SK-MEL-5 (cell line): Measurements from ENCODE around the gene MORC1. TPM values are rescaled to one million over a fixed set of nuclear protein-coding genes. Genes with fewer than 3 reads are reported as not detected.
"Not testable (repeated sequence)": the region's sequence is repeated elsewhere in the genome, so short reads cannot be mapped to it uniquely, and the experiment has no call there.

Source experiments
- DNase-seq: peaks from one replicate; pipeline ENCODE4 v3.0.0-alpha.2; 2016; ENCODE audit warnings: low read depth, low spot score
- in situ Hi-C: cut with HindIII; loops from 2 replicates; pipeline ENCODE4 v1.10.0; 2016; ENCODE audit warnings: low sequenced_read_pairs, high pct_unique_total_duplicates, low pct_unique_long_range_greater_than_20kb
- polyA plus RNA-seq, 2 experiments: library from polyadenylated mRNA; depleted of rRNA; stranded (reverse); fragments of >200 nt; gene quantifications; 2 replicates each; pipeline ENCODE4 v1.2.3, GENCODE V29; 2015
- total RNA-seq: library from RNA; depleted of rRNA; stranded (reverse); fragments of >200 nt; shearing (Covaris generic); gene quantifications from 2 replicates; pipeline ENCODE4 v1.2.3, GENCODE V29; 2014; rRNA removed

The MORC1 gene, protein sequence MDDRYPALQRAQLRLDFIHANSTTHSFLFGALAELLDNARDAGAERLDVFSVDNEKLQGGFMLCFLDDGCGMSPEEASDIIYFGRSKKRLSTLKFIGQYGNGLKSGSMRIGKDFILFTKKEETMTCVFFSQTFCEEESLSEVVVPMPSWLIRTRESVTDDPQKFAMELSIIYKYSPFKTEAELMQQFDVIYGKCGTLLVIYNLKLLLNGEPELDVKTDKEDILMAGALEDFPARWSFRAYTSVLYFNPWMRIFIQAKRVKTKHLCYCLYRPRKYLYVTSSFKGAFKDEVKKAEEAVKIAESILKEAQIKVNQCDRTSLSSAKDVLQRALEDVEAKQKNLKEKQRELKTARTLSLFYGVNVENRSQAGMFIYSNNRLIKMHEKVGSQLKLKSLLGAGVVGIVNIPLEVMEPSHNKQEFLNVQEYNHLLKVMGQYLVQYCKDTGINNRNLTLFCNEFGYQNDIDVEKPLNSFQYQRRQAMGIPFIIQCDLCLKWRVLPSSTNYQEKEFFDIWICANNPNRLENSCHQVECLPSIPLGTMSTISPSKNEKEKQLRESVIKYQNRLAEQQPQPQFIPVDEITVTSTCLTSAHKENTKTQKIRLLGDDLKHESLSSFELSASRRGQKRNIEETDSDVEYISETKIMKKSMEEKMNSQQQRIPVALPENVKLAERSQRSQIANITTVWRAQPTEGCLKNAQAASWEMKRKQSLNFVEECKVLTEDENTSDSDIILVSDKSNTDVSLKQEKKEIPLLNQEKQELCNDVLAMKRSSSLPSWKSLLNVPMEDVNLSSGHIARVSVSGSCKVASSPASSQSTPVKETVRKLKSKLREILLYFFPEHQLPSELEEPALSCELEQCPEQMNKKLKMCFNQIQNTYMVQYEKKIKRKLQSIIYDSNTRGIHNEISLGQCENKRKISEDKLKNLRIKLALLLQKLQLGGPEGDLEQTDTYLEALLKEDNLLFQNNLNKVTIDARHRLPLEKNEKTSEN
- total RNA-seq = 0.11 TPM in 1 of 2 replicates, not detected in the other
- 0.05 TPM in 1 of 2 replicates, not detected in the other for polyA plus RNA-seq (2015; cell fraction: cytosol; rRNA removed)
- 0.41 and 0.57 TPM in 2 replicates for polyA plus RNA-seq (2015; cell fraction: nucleus; rRNA removed)

- DNase-seq = no peak
- in situ Hi-C loops = no loop called here
Measured at GRCh38 chr3:109117939-109118338, at the start of gene MORC1. Gene MORC1, minus strand, starts transcription at chr3:109118134. Its CDS starts 75 bp downstream, at chr3:109118059.

- no peak for DNase-seq
- in situ Hi-C loops = no loop called here
Measured at GRCh38 chr3:109165905-109166304, 48.0 kb upstream of the MORC1 start.

- in situ Hi-C loops = no loop called here
- no peak for DNase-seq
Measured at GRCh38 chr3:109161487-109162123, 43.7 kb upstream of the MORC1 start.

- in situ Hi-C loops = no loop called here
- DNase-seq = no peak
Measured at GRCh38 chr3:109155828-109156227, 37.9 kb upstream of the MORC1 start.

- no peak for DNase-seq
- in situ Hi-C loops = no loop called here
Measured at GRCh38 chr3:109154979-109155378, 37.0 kb upstream of the MORC1 start.

- DNase-seq = no peak
- in situ Hi-C loops = no loop called here
Measured at GRCh38 chr3:109152320-109152719, 34.4 kb upstream of the MORC1 start.

DNA sequence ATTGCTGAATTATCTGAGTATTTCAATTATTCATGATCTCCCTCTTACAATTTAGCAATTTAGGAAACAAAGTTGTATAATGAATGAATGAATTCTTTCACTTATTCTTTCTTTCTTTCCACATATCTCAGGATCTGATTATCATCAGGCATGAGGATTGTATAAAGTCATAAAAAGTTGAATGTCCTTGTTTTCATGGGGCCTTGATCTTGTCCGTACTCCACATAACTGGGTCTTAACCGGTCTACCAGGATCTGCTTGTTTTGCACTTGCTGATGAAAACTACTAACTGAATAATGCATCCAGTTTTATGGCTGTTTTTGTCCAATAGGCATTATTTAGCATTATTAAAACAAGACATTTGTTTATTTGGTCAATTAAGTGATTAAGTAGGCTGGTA, 31.1 kb upstream of the MORC1 start:
- DNase-seq = no peak
- in situ Hi-C loops = no loop called here

DNA sequence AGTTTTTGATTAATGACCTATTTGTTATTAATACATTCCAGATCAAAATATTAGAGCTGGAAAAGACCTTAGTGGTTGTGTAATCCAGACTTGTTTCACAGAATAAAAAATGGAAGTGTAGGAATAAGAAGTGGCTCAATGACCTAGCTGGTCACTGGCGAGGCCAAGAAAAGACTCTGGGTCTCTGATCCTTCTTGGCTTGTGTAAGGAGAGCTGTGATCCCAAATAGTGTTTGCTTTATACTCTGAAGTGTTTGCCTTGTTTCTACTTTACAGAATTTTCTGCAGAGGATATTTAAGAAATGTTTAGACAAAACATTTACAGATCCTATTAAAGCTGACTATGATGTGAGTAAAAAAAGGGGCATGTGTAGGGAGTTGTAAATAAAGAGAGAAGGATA, 25.7 kb upstream of the MORC1 start:
- in situ Hi-C loops = no loop called here
- DNase-seq = no peak

- in situ Hi-C loops = no loop called here
- no peak for DNase-seq
Measured at GRCh38 chr3:109140318-109140717, 22.4 kb upstream of the MORC1 start.

GRCh38 chr3:109137761-109138160, 19.8 kb upstream of the MORC1 start:
- no peak for DNase-seq
- in situ Hi-C loops = no loop called here

- no peak for DNase-seq
- in situ Hi-C loops = no loop called here
Measured at GRCh38 chr3:109136523-109136922, 18.6 kb upstream of the MORC1 start, which contains the start of gene C3orf85. Gene C3orf85, plus strand, starts transcription at chr3:109136719. Its CDS starts 129 bp downstream, at chr3:109136848.

DNA sequence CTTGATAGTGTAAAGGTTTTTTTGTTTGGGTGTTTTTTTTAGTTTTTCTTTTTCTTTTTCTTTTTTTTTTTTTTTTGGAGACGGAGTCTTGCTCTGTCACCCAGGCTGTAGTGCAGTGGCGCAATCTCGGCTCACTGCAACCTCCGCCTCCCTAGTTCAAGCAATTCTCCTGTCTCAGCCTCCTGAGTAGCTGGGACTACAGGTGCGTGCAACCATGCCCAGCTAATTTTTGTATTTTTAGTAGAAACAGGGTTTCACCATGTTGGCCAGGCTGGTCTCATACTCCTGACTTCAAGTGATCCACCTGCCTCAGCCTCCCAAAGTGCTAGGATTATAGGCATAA, 15.5 kb upstream of the MORC1 start:
- in situ Hi-C loops, DNase-seq: not testable (repeated sequence)

- no peak for DNase-seq
- in situ Hi-C loops = no loop called here
Measured at GRCh38 chr3:109132801-109133473, 15.0 kb upstream of the MORC1 start.

DNA sequence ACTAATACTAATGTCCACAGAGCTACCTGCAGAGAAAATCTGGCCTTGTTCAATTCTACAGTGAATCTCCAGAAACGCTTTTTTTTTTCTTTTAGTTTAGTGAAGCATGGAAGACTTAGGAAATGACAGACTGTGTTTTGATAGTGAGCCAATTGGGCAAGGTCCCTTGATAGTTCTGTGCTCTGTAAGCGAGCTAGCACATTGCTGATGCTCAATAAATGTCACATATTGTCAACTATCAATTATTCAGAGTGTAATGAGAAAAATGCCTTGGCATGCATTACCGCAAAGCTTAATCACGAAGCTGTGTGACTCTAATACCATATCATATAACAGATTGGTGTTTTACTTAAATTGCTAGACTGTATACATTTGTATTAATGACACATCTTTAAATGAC, 13.3 kb upstream of the MORC1 start:
- no peak for DNase-seq
- in situ Hi-C loops = no loop called here

GRCh38 chr3:109127553-109127952, 9.6 kb upstream of the MORC1 start:
- DNase-seq = no peak
- in situ Hi-C loops = no loop called here

- no peak for DNase-seq
- in situ Hi-C loops = no loop called here
Measured at GRCh38 chr3:109125902-109126301, 8.0 kb upstream of the MORC1 start.

- no peak for DNase-seq
- in situ Hi-C loops = no loop called here
Measured at GRCh38 chr3:109122690-109123089, 4.8 kb upstream of the MORC1 start.
